ENCODE results near the gene FLT3LG.

Gene FLT3LG

GRCh38 chr19:49488046-49488862 is 14.2 kb downstream of the FLT3LG start:
- DNase-seq (ENCODE audit: low read depth in 2 of 2) = no peak

GRCh38 chr19:49488863-49489537 is 15.0 kb downstream of the FLT3LG start:
- DNase-seq (ENCODE audit: low read depth in 2 of 2) = no peak

GRCh38 chr19:49489601-49490167 is 15.7 kb downstream of the FLT3LG start:
- no peak for DNase-seq (ENCODE audit: low read depth in 2 of 2)

- no peak for DNase-seq (ENCODE audit: low read depth in 2 of 2)
Observed at GRCh38 chr19:49490287-49491029, 16.4 kb downstream of the FLT3LG start.

- DNase-seq (ENCODE audit: low read depth in 2 of 2) = no peak
Observed at GRCh38 chr19:49491030-49491803, 17.2 kb downstream of the FLT3LG start.

- no peak for DNase-seq (ENCODE audit: low read depth in 2 of 2)
Observed at GRCh38 chr19:49491804-49492572, 18.0 kb downstream of the FLT3LG start.

- no peak for DNase-seq (ENCODE audit: low read depth in 2 of 2)
Observed at GRCh38 chr19:49492573-49493405, 18.8 kb downstream of the FLT3LG start.

GRCh38 chr19:49496574-49497008 is 22.6 kb downstream of the FLT3LG start:
- DNase-seq (ENCODE audit: low read depth in 2 of 2) = no peak

- DNase-seq (ENCODE audit: low read depth in 2 of 2) = peak; percentile 41 to 42
Observed at GRCh38 chr19:49497047-49497788, 23.2 kb downstream of the FLT3LG start.

GRCh38 chr19:49497789-49498103 is 23.7 kb downstream of the FLT3LG start:
- no peak for DNase-seq (ENCODE audit: low read depth in 2 of 2)

- no peak for DNase-seq (ENCODE audit: low read depth in 2 of 2)
Observed at GRCh38 chr19:49498475-49498874, 24.5 kb downstream of the FLT3LG start.

GRCh38 chr19:49499030-49499670 is 25.1 kb downstream of the FLT3LG start:
- DNase-seq (ENCODE audit: low read depth in 2 of 2) = no peak

- no peak for DNase-seq (ENCODE audit: low read depth in 2 of 2)
Observed at GRCh38 chr19:49502866-49503581, 29.0 kb downstream of the FLT3LG start.

- no peak for DNase-seq (ENCODE audit: low read depth in 2 of 2)
Observed at GRCh38 chr19:49503582-49503962, 29.6 kb downstream of the FLT3LG start.

GRCh38 chr19:49506575-49507105 is 32.6 kb downstream of the FLT3LG start:
- DNase-seq (ENCODE audit: low read depth in 2 of 2) = peak; percentile 60 to 63

- DNase-seq (ENCODE audit: low read depth in 2 of 2) = no peak
Observed at GRCh38 chr19:49507803-49508494, 33.9 kb downstream of the FLT3LG start.

Data from stimulated activated CD4-positive, alpha-beta T cell treated with anti-CD3 and anti-CD28 coated beads, Interleukin-1b, Interleukin-23, amount 100 ng/mL, for 1 hour (primary cell).